Measurements from ENCODE around the gene CDK17. TPM values are rescaled to one million over a fixed set of nuclear protein-coding genes. Genes with fewer than 3 reads are reported as not detected.

CDK17 gene
- total RNA-seq, 2 donors from 2014 or later: 36.2 to 39.9 TPM

- Histone ChIP-seq H3K27me3 (ENCODE audit: control insufficient read depth, insufficient read depth, low read length, poor library complexity, severe bottlenecking) (no peaks in the 10 kb centered on the region), H3K9me3 (ENCODE audit: control insufficient read depth, low read length) (no peaks in the 10 kb centered on the region), H3K4me3 (ENCODE audit: low read length) (no peak overlapping the region), H3K27ac (ENCODE audit: low read depth, low read length) (no peak overlapping the region), H3K36me3 (ENCODE audit: control insufficient read depth, insufficient read depth, low read length) (peaks cover 64% of the 10 kb centered on the region), H3K9ac (ENCODE audit: extremely low read depth, low read length, poor library complexity, severe bottlenecking) (no peak overlapping the region), H3K4me1 (ENCODE audit: control insufficient read depth, insufficient read depth, low read length) (no peaks in the 10 kb centered on the region)
- H3K4me3 Mint-ChIP-seq: no peak overlapping the region
- no peak for TF ChIP-seq CTCF (conservative IDR thresholded peaks at IDR 0.05)
- no peaks in the 10 kb centered on the region for H3K4me1 Mint-ChIP-seq
- no peaks in the 10 kb centered on the region for H3K27me3 Mint-ChIP-seq (ENCODE audit: insufficient read depth)
- no peak for DNase-seq
- H3K36me3 Mint-ChIP-seq (ENCODE audit: low read depth): peaks cover 36% of the 10 kb centered on the region
- 98 to 100% methylated on average over 2 to 3 of the region's 3 CpGs for WGBS, 2 experiments (ENCODE audit: insufficient coverage in 1 of 2, insufficient read length in 1 of 2)
- no peak overlapping the region for H3K27ac Mint-ChIP-seq
- H3K9me3 Mint-ChIP-seq: no peaks in the 10 kb centered on the region
Measured at GRCh38 chr12:96294831-96295230, 105.4 kb downstream of the CDK17 start.

GRCh38 chr12:96293093-96293492 is 107.1 kb downstream of the CDK17 start:
- 100% methylated on average over 1 to 2 of the region's 2 CpGs for whole genome bisulfite sequencing, 2 experiments (ENCODE audit: insufficient coverage in 1 of 2, insufficient read length in 1 of 2)
- Mint-ChIP-seq H3K27ac (no peak overlapping the region), H3K27me3 (ENCODE audit: insufficient read depth) (no peaks in the 10 kb centered on the region), H3K9me3 (no peaks in the 10 kb centered on the region), H3K4me3 (no peak overlapping the region), H3K4me1 (no peaks in the 10 kb centered on the region), H3K36me3 (ENCODE audit: low read depth) (peaks cover 37% of the 10 kb centered on the region)
- Histone ChIP-seq H3K9ac (ENCODE audit: extremely low read depth, low read length, poor library complexity, severe bottlenecking) (no peak overlapping the region), H3K9me3 (ENCODE audit: control insufficient read depth, low read length) (no peaks in the 10 kb centered on the region), H3K27ac (ENCODE audit: low read depth, low read length) (no peak overlapping the region), H3K4me1 (ENCODE audit: control insufficient read depth, insufficient read depth, low read length) (no peaks in the 10 kb centered on the region), H3K36me3 (ENCODE audit: control insufficient read depth, insufficient read depth, low read length) (peaks cover 68% of the 10 kb centered on the region), H3K27me3 (ENCODE audit: control insufficient read depth, insufficient read depth, low read length, poor library complexity, severe bottlenecking) (no peaks in the 10 kb centered on the region), H3K4me3 (ENCODE audit: low read length) (no peak overlapping the region)
- no peak for DNase-seq
- TF ChIP-seq CTCF (conservative IDR thresholded peaks at IDR 0.05): no peak

GRCh38 chr12:96289067-96289466 is 111.2 kb downstream of the CDK17 start:
- H3K27me3 ChIP-seq (ENCODE audit: control insufficient read depth, insufficient read depth, low read length, poor library complexity, severe bottlenecking): no peaks in the 10 kb centered on the region
- DNase-seq: no peak
- H3K4me3 Mint-ChIP-seq: no peak overlapping the region
- peaks cover 55% of the 10 kb centered on the region for H3K36me3 Mint-ChIP-seq (ENCODE audit: low read depth)
- no peak overlapping the region for H3K27ac Mint-ChIP-seq
- H3K9me3 Mint-ChIP-seq: no peaks in the 10 kb centered on the region
- no peak overlapping the region for H3K27ac ChIP-seq (ENCODE audit: low read depth, low read length)
- 68 to 83% methylated on average over 3 to 5 of the region's 5 CpGs for WGBS, 2 experiments (ENCODE audit: insufficient coverage in 1 of 2, insufficient read length in 1 of 2)
- no peak overlapping the region for H3K4me3 ChIP-seq (ENCODE audit: low read length)
- peaks cover 67% of the 10 kb centered on the region for H3K36me3 ChIP-seq (ENCODE audit: control insufficient read depth, insufficient read depth, low read length)
- H3K27me3 Mint-ChIP-seq (ENCODE audit: insufficient read depth): no peaks in the 10 kb centered on the region
- H3K9ac ChIP-seq (ENCODE audit: extremely low read depth, low read length, poor library complexity, severe bottlenecking): no peak overlapping the region
- TF ChIP-seq CTCF (conservative IDR thresholded peaks at IDR 0.05): no peak
- no peaks in the 10 kb centered on the region for H3K9me3 ChIP-seq (ENCODE audit: control insufficient read depth, low read length)
- no peaks in the 10 kb centered on the region for H3K4me1 ChIP-seq (ENCODE audit: control insufficient read depth, insufficient read depth, low read length)
- H3K4me1 Mint-ChIP-seq: no peaks in the 10 kb centered on the region

Data from endodermal cell (in vitro differentiated cells).